ENCODE results near the gene DAZAP2. TPM values are rescaled to one million over a fixed set of nuclear protein-coding genes. Genes with fewer than 3 reads are reported as not detected.
A peak's percentile ranks its signal among the peaks of the same experiment; 100 is the strongest.

The DAZAP2 gene
- total and polyA plus RNA-seq, 2 of the 13 experiments (the other 11 are each of a cell fraction or from before 2014, with no cell fraction given): 64.5 to 222 TPM

- 5% methylated on average over 10 of the region's 10 CpGs for WGBS (ENCODE audit: low lambda C conversion rate)
- peak; percentile 40 for FAIRE-seq
Measured at GRCh38 chr12:51238037-51238509, 553 bp upstream of the DAZAP2 start.

GRCh38 chr12:51240971-51241370, 2.3 kb downstream of the DAZAP2 start:
- Histone ChIP-seq H3K36me3 (replicated peaks in 1 of 2; ENCODE audit: control insufficient read depth in 1 of 2, insufficient read depth in 2 of 2, low read length in 2 of 2) (peaks cover 11 to 27% of the 10 kb centered on the region in 2 experiments), H3K27ac (ENCODE audit: extremely low read length, insufficient read depth, low read length) (no peak overlapping the region), H3K4me3 (replicated peaks in 1 of 3; ENCODE audit: insufficient read depth in 1 of 3, low read depth in 2 of 3, low read length in 3 of 3) (no peak overlapping the region), H2AFZ (ENCODE audit: low read length) (no peak overlapping the region), H4K20me1 (ENCODE audit: insufficient read depth, low read length) (no peaks in the 10 kb centered on the region), H3K9ac (ENCODE audit: insufficient read depth, low read depth, low read length) (no peak overlapping the region), H3K27me3 (ENCODE audit: control insufficient read depth in 1 of 2, insufficient read depth in 2 of 2, low read length in 2 of 2) (no peaks in the 10 kb centered on the region; a peak in 1 of 5 replicates), H3K4me1 (ENCODE audit: insufficient read depth, low read length) (peaks cover 19% of the 10 kb centered on the region), H3K9me3 (ENCODE audit: low read length) (no peaks in the 10 kb centered on the region), H3K4me2 (ENCODE audit: low read depth, low read length) (no peak overlapping the region), H3K79me2 (ENCODE audit: insufficient read depth, low read length) (peaks cover 7% of the 10 kb centered on the region)
- WGBS (ENCODE audit: low lambda C conversion rate): 90% methylated on average over 2 of the region's 2 CpGs
- no peak for DNase-seq (ENCODE audit: low spot score)
- TF ChIP-seq RBFOX2 (IDR thresholded peaks at IDR 0.05; ENCODE audit: low read depth, low read length): no peak
- no peak for TF ChIP-seq ZNF850 (CRISPR knock-in tag; conservative IDR thresholded peaks at IDR 0.05)
- TF ChIP-seq ATF7 (IDR thresholded peaks at IDR 0.05): 0 out of 2 replicates have a peak, but pooled peaks have one; percentile 35
- no peak for TF ChIP-seq ATF7 (CRISPR knock-in tag; IDR thresholded peaks at IDR 0.05)
- no peak for TF ChIP-seq MTA3 (CRISPR knock-in tag; IDR thresholded peaks at IDR 0.05)
- CTCF ChIA-PET (ENCODE audit: low intra/inter-chr PET ratio, low total read pairs): no interaction called here
- in situ Hi-C loops (cut with HindIII; ENCODE audit: extremely low pct_ligation_motif_present, low pct_unique_long_range_greater_than_20kb): no loop called here
- intact Hi-C loops (cut with micrococcal nuclease; ENCODE audit: unreplicated experiment): loop anchor here (10.0 kb wide), 1 partner anchor 196 kb away; the partner anchor contains the start of gene LETMD1
- ATAC-seq: no peak
- POLR2A ChIA-PET: interaction anchor here (1.4 kb wide), 1 partner anchor 24 kb away, joined by 5 read pairs; the partner anchor contains the start of gene POU6F1
- no TSS peak for BruUV-seq (replicated peaks)
- FAIRE-seq: no peak

More at GRCh38 chr12:51238037-51238509, 553 bp upstream of the DAZAP2 start:
- peak overlapping the region; percentile 87 for H3K4me2 ChIP-seq (ENCODE audit: low read depth, low read length)
- H3K4me1 ChIP-seq (ENCODE audit: insufficient read depth, low read length): peaks cover 18% of the 10 kb centered on the region
- H4K20me1 ChIP-seq (ENCODE audit: insufficient read depth, low read length): no peaks in the 10 kb centered on the region
- no TSS peak for BruUV-seq (replicated peaks)
- peak overlapping the region; percentile 100 for H3K27ac ChIP-seq (ENCODE audit: extremely low read length, insufficient read depth, low read length)
- peaks cover 7% of the 10 kb centered on the region for H3K79me2 ChIP-seq (ENCODE audit: insufficient read depth, low read length)
- peaks cover 8 to 25% of the 10 kb centered on the region in 2 experiments for H3K36me3 ChIP-seq (replicated peaks in 1 of 2; ENCODE audit: control insufficient read depth in 1 of 2, insufficient read depth in 2 of 2, low read length in 2 of 2)
- DNase-seq (ENCODE audit: low spot score) (no peak), ATAC-seq (peak; percentile 17)
- peak overlapping the region; percentile 96 for H2AFZ ChIP-seq (ENCODE audit: low read length)
- ChIA-PET POLR2A (interaction anchor here (0.6 to 2.3 kb wide), 19 partner anchors 8 to 611 kb away, joined by 3 to 43 read pairs (median 5); partner anchors contain the start of genes ATF1, CSRNP2, FIGNL2 and POU6F1), CTCF (ENCODE audit: low intra/inter-chr PET ratio, low total read pairs) (no interaction called here)
- no peaks in the 10 kb centered on the region; a peak in 1 of 5 replicates for H3K27me3 ChIP-seq (ENCODE audit: control insufficient read depth in 1 of 2, insufficient read depth in 2 of 2, low read length in 2 of 2)
- in situ Hi-C loops (cut with HindIII; ENCODE audit: extremely low pct_ligation_motif_present, low pct_unique_long_range_greater_than_20kb) (no loop called here), intact Hi-C loops (cut with micrococcal nuclease; ENCODE audit: unreplicated experiment) (no loop called here)
- no peaks in the 10 kb centered on the region for H3K9me3 ChIP-seq (ENCODE audit: low read length)
- TF ChIP-seq TOPORS (CRISPR knock-in tag; IDR thresholded peaks at IDR 0.05) (0 out of 2 replicates have a peak, but pooled peaks have one; percentile 54), ELF3 (CRISPR knock-in tag; IDR thresholded peaks at IDR 0.05) (0 out of 2 replicates have a peak, but pooled peaks have one; percentile 15), DBP (CRISPR knock-in tag; IDR thresholded peaks at IDR 0.05; ENCODE audit: not compliant biosample characterization) (no peak), ZNF652 (CRISPR knock-in tag; IDR thresholded peaks at IDR 0.05; ENCODE audit: borderline replicate concordance, low read depth) (peak; percentile 80)
- TF ChIP-seq, protein P1, sequence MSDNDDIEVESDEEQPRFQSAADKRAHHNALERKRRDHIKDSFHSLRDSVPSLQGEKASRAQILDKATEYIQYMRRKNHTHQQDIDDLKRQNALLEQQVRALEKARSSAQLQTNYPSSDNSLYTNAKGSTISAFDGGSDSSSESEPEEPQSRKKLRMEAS (IDR thresholded peaks at IDR 0.05): peak; percentile 26; the same call in 1 of the 2 replicates
- H3K4me3 ChIP-seq (replicated peaks in 1 of 3; ENCODE audit: insufficient read depth in 1 of 3, low read depth in 2 of 3, low read length in 3 of 3): peak overlapping the region; percentile 99 to 100 (median 100)
- peak overlapping the region; percentile 100 for H3K9ac ChIP-seq (ENCODE audit: insufficient read depth, low read depth, low read length)

Data from HepG2 (cell line).